ENCODE data around the gene ZNF398. TPM values are rescaled to one million over a fixed set of nuclear protein-coding genes. Genes with fewer than 3 reads are reported as not detected.

The ZNF398 gene
- total and polyA plus RNA-seq, 10 of the 15 experiments (the other 5 are each of a cell fraction or from before 2014, with no cell fraction given), result 2.3 to 15.3 (median 10.0) TPM

DNA sequence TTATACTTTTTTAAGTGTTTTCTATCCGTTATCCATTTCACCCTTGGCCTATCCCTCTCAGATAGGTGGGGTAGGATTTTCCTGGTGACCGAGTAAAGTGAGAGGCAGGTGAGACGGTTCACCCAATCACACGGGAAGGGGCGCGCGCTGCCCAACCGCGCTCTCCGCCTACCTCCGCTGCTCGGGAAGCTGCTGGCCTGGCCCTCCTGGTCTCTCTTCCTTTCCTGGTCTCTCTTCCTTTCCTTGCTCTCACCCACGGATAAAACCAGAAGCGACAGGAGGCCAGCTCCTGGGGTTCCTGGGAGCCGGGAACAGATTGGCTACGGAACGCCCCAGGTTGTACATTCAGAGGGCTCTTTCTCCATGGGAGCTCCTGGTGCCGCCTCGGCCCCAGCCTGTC is 77.9 kb downstream of the ZNF398 start:
- H3K36me3 ChIP-seq (ENCODE audit: control insufficient read depth in 2 of 2, insufficient read depth in 2 of 2, low read length in 1 of 2), result peaks cover 6 to 16% of the 10 kb centered on the region in 2 experiments; a peak in 3 of 4 replicates
- no peak for FAIRE-seq
- H4K20me1 ChIP-seq (ENCODE audit: control insufficient read depth, insufficient read depth), result no peaks in the 10 kb centered on the region
- H3K4me3 ChIP-seq, result no peak overlapping the region
- in situ Hi-C loops (cut with MboI), result no loop called here
- no peaks in the 10 kb centered on the region for H3K9me3 ChIP-seq (replicated peaks; ENCODE audit: control insufficient read depth, insufficient read depth, low read length)
- no peak for DNase-seq (ENCODE audit: low read depth, low spot score)
- no peaks in the 10 kb centered on the region for H3K79me2 ChIP-seq (ENCODE audit: control insufficient read depth, insufficient read depth, low read length)
- POLR2A ChIA-PET, result no interaction called here
- no peak for TF ChIP-seq CBX3 (IDR thresholded peaks at IDR 0.05; ENCODE audit: borderline replicate concordance, low read depth)
- no peak for TF ChIP-seq RFX5 (IDR thresholded peaks at IDR 0.05; ENCODE audit: low read depth, low read length)
- TF ChIP-seq NR2C2 (IDR thresholded peaks at IDR 0.05; ENCODE audit: borderline replicate concordance, control insufficient read depth, insufficient read length, low read depth), result no peak
- no peak for TF ChIP-seq ZNF207 (IDR thresholded peaks at IDR 0.05; ENCODE audit: borderline replicate concordance)
- TF ChIP-seq, protein P1, sequence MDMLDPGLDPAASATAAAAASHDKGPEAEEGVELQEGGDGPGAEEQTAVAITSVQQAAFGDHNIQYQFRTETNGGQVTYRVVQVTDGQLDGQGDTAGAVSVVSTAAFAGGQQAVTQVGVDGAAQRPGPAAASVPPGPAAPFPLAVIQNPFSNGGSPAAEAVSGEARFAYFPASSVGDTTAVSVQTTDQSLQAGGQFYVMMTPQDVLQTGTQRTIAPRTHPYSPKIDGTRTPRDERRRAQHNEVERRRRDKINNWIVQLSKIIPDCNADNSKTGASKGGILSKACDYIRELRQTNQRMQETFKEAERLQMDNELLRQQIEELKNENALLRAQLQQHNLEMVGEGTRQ (IDR thresholded peaks at IDR 0.05; ENCODE audit: borderline replicate concordance, low read depth, low read length), result no peak
- TF ChIP-seq, protein P2, sequence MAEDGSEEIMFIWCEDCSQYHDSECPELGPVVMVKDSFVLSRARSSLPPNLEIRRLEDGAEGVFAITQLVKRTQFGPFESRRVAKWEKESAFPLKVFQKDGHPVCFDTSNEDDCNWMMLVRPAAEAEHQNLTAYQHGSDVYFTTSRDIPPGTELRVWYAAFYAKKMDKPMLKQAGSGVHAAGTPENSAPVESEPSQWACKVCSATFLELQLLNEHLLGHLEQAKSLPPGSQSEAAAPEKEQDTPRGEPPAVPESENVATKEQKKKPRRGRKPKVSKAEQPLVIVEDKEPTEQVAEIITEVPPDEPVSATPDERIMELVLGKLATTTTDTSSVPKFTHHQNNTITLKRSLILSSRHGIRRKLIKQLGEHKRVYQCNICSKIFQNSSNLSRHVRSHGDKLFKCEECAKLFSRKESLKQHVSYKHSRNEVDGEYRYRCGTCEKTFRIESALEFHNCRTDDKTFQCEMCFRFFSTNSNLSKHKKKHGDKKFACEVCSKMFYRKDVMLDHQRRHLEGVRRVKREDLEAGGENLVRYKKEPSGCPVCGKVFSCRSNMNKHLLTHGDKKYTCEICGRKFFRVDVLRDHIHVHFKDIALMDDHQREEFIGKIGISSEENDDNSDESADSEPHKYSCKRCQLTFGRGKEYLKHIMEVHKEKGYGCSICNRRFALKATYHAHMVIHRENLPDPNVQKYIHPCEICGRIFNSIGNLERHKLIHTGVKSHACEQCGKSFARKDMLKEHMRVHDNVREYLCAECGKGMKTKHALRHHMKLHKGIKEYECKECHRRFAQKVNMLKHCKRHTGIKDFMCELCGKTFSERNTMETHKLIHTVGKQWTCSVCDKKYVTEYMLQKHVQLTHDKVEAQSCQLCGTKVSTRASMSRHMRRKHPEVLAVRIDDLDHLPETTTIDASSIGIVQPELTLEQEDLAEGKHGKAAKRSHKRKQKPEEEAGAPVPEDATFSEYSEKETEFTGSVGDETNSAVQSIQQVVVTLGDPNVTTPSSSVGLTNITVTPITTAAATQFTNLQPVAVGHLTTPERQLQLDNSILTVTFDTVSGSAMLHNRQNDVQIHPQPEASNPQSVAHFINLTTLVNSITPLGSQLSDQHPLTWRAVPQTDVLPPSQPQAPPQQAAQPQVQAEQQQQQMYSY (CRISPR knock-in tag; IDR thresholded peaks at IDR 0.05), result no peak
- no peak for TF ChIP-seq STAT1 (conservative IDR thresholded peaks at IDR 0.05)
- no peak for TF ChIP-seq SIX5 (IDR thresholded peaks at IDR 0.05; ENCODE audit: low read depth, low read length, severe bottlenecking)
- no peak for TF ChIP-seq JUND (IDR thresholded peaks at IDR 0.05; ENCODE audit: low read depth, low read length)
- no peak for TF ChIP-seq JUNB (IDR thresholded peaks at IDR 0.05)
- TF ChIP-seq, protein P3, sequence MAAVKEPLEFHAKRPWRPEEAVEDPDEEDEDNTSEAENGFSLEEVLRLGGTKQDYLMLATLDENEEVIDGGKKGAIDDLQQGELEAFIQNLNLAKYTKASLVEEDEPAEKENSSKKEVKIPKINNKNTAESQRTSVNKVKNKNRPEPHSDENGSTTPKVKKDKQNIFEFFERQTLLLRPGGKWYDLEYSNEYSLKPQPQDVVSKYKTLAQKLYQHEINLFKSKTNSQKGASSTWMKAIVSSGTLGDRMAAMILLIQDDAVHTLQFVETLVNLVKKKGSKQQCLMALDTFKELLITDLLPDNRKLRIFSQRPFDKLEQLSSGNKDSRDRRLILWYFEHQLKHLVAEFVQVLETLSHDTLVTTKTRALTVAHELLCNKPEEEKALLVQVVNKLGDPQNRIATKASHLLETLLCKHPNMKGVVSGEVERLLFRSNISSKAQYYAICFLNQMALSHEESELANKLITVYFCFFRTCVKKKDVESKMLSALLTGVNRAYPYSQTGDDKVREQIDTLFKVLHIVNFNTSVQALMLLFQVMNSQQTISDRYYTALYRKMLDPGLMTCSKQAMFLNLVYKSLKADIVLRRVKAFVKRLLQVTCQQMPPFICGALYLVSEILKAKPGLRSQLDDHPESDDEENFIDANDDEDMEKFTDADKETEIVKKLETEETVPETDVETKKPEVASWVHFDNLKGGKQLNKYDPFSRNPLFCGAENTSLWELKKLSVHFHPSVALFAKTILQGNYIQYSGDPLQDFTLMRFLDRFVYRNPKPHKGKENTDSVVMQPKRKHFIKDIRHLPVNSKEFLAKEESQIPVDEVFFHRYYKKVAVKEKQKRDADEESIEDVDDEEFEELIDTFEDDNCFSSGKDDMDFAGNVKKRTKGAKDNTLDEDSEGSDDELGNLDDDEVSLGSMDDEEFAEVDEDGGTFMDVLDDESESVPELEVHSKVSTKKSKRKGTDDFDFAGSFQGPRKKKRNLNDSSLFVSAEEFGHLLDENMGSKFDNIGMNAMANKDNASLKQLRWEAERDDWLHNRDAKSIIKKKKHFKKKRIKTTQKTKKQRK (IDR thresholded peaks at IDR 0.05; ENCODE audit: low read depth, low read length), result no peak
- RAD21 ChIA-PET (ENCODE audit: unreplicated experiment), result no interaction called here
- intact Hi-C loops (cut with micrococcal nuclease; ENCODE audit: unreplicated experiment), result no loop called here
- H3K4me2 ChIP-seq (ENCODE audit: control insufficient read depth, insufficient read depth), result no peak overlapping the region
- no peak overlapping the region for H3K27ac ChIP-seq (ENCODE audit: control insufficient read depth, insufficient read depth)
- H3K9ac ChIP-seq (ENCODE audit: control insufficient read depth, insufficient read depth, low read length), result no peak overlapping the region
- SMC1A ChIA-PET (ENCODE audit: uncharacterized antibody, unreplicated experiment), result no interaction called here
- CTCF ChIA-PET, result no interaction called here
- H3K27me3 ChIP-seq (replicated peaks in 1 of 2; ENCODE audit: control insufficient read depth in 2 of 2, insufficient read depth in 2 of 2, low read length in 1 of 2), result no peaks in the 10 kb centered on the region
- BruUV-seq (replicated peaks), result no TSS peak
- H3K4me1 ChIP-seq (ENCODE audit: control insufficient read depth, insufficient read depth, low read length), result no peaks in the 10 kb centered on the region
- WGBS (ENCODE audit: insufficient coverage, insufficient replicate concordance, low lambda C conversion rate, missing lambda C conversion rate), result over 99% methylated on average over 17 of the region's 19 CpGs
- no peak for ATAC-seq
- no peak overlapping the region for H2AFZ ChIP-seq (ENCODE audit: control insufficient read depth, low read depth, low read length)
